GM23338 (cell line): ENCODE results near the gene CXCL8. TPM values are rescaled to one million over a fixed set of nuclear protein-coding genes. Genes with fewer than 3 reads are reported as not detected.

Experiments used
- ATAC-seq: fragments of 200-7000 bp; cut with Tn5 transposase; 3 replicates; pipeline ENCODE4 v1.9.1; 2020
- DNase-seq: peaks from one replicate; pipeline ENCODE4 v3.0.0-alpha.2; 2015; ENCODE audit warnings: low spot score
- H2AFZ ChIP-seq: fragments of 200-600 bp; sonication (generic); 2 replicates; pipeline ENCODE4 v1.8.0; 2016; ENCODE audit warnings: antibody characterized with exemption, mild to moderate bottlenecking, moderate library complexity
- H3F3A ChIP-seq: fragments of 200-600 bp; sonication (generic); replicated peaks from 2 replicates; pipeline ENCODE4 v1.8.0; 2017; ENCODE audit warnings: antibody characterized with exemption, mixed run types, low read depth
- H3K27ac ChIP-seq: fragments of 200-600 bp; sonication (generic); 2 replicates; pipeline ENCODE4 v1.6.1; 2016; ENCODE audit warnings: low read depth
- H3K27me3 ChIP-seq: fragments of 200-600 bp; sonication (generic); 2 replicates; pipeline ENCODE4 v1.8.0; 2016; ENCODE audit warnings: mild to moderate bottlenecking, mixed run types, moderate library complexity; ENCODE audit not compliant: insufficient read depth
- H3K36me3 ChIP-seq: fragments of 200-600 bp; sonication (generic); 2 replicates; pipeline ENCODE4 v1.8.0; 2016; ENCODE audit warnings: mild to moderate bottlenecking; ENCODE audit not compliant: insufficient read depth
- H3K4me1 ChIP-seq: fragments of 200-600 bp; sonication (generic); 2 replicates; pipeline ENCODE4 v1.8.0; 2016; ENCODE audit warnings: mild to moderate bottlenecking, moderate library complexity; ENCODE audit not compliant: insufficient read depth
- H3K4me2 ChIP-seq: fragments of 200-600 bp; sonication (generic); 2 replicates; pipeline ENCODE4 v1.7.1; 2017; ENCODE audit warnings: mixed run types
- H3K4me3 ChIP-seq: fragments of 200-600 bp; sonication (generic); 2 replicates; pipeline ENCODE4 v1.6.1; 2016; ENCODE audit warnings: mixed run types
- H3K79me2 ChIP-seq: fragments of 200-600 bp; sonication (generic); replicated peaks from 2 replicates; pipeline ENCODE4 v1.8.0; 2017; ENCODE audit warnings: mild to moderate bottlenecking; ENCODE audit not compliant: insufficient read depth
- H3K9me2 ChIP-seq: fragments of 200-600 bp; sonication (generic); 2 replicates; pipeline ENCODE4 v1.8.0; 2017; ENCODE audit not compliant: insufficient read depth
- H4K20me1 ChIP-seq: fragments of 200-600 bp; sonication (generic); replicated peaks from 2 replicates; pipeline ENCODE4 v1.8.0; 2017; ENCODE audit warnings: mild to moderate bottlenecking; ENCODE audit not compliant: insufficient read depth
- H3K27ac Mint-ChIP-seq: 2 replicates; pipeline ENCODE4 v1.8.0; 2020; ENCODE audit warnings: inconsistent platforms, mild to moderate bottlenecking, moderate library complexity, mixed read lengths
- H3K27me3 Mint-ChIP-seq: 3 replicates; pipeline ENCODE4 v1.8.0; 2022; ENCODE audit warnings: low read depth, mild to moderate bottlenecking, moderate library complexity, mixed read lengths, inconsistent platforms; ENCODE audit not compliant: insufficient read depth, poor library complexity
- H3K36me3 Mint-ChIP-seq: 3 replicates; pipeline ENCODE4 v1.8.0; 2021; ENCODE audit warnings: low read depth, mild to moderate bottlenecking, inconsistent platforms, moderate library complexity, mixed read lengths
- H3K4me1 Mint-ChIP-seq: 3 replicates; pipeline ENCODE4 v1.8.0; 2020; ENCODE audit warnings: mild to moderate bottlenecking, inconsistent platforms, mixed read lengths
- H3K4me3 Mint-ChIP-seq: 3 replicates; pipeline ENCODE4 v1.8.0; 2021; ENCODE audit warnings: moderate library complexity, mild to moderate bottlenecking, inconsistent platforms, mixed read lengths
- H3K9me3 Mint-ChIP-seq: 3 replicates; pipeline ENCODE4 v1.8.0; 2020; ENCODE audit warnings: moderate library complexity, mild to moderate bottlenecking, inconsistent platforms, mixed read lengths
- CREB1 ChIP-seq: fragments of 250-450 bp; sonication (Bioruptor Pico); IDR thresholded peaks from 2 replicates; pipeline ENCODE4 v1.5.0; 2020; ENCODE audit warnings: low read depth, mild to moderate bottlenecking, moderate library complexity
- EZH2phosphoT487 ChIP-seq: fragments of 200-600 bp; sonication (generic); IDR thresholded peaks from one replicate; pipeline ENCODE4 v1.8.1; 2018; ENCODE audit warnings: antibody characterized with exemption; ENCODE audit not compliant: unreplicated experiment
- JUNB ChIP-seq: IDR thresholded peaks from one replicate; pipeline ENCODE4 v1.6.1; 2016; ENCODE audit warnings: antibody characterized with exemption; ENCODE audit not compliant: unreplicated experiment
- STAT1 ChIP-seq: IDR thresholded peaks from one replicate; pipeline ENCODE4 v1.6.1; 2016; ENCODE audit warnings: antibody characterized with exemption; ENCODE audit not compliant: unreplicated experiment
- polyA plus RNA-seq: library from polyadenylated mRNA; unstranded; fragments of >200 nt; fragmentation: Nextera tagmentation; extraction: Ambion mirVana; gene quantifications from 2 replicates; pipeline ENCODE4 v1.2.1, GENCODE V29; 2016
- total RNA-seq: library from RNA; depleted of rRNA; stranded (reverse); fragments of >200 nt; shearing (Covaris generic); gene quantifications from 2 replicates; pipeline ENCODE4 v1.2.3, GENCODE V29; 2014
- TF ChIP-seq, protein P1 (sequence below): fragments of 250-450 bp; sonication (Bioruptor Pico); IDR thresholded peaks from 2 replicates; pipeline ENCODE4 v1.5.0; 2020; ENCODE audit warnings: mild to moderate bottlenecking, moderate library complexity
- TF ChIP-seq, protein P2 (sequence below): IDR thresholded peaks from 2 replicates; pipeline ENCODE4 v1.6.1; 2016; ENCODE audit warnings: antibody characterized with exemption

CXCL8 gene
- total and polyA plus RNA-seq, 2 experiments from 2014 or later, result 0.11 TPM; not detected in 1

DNA sequence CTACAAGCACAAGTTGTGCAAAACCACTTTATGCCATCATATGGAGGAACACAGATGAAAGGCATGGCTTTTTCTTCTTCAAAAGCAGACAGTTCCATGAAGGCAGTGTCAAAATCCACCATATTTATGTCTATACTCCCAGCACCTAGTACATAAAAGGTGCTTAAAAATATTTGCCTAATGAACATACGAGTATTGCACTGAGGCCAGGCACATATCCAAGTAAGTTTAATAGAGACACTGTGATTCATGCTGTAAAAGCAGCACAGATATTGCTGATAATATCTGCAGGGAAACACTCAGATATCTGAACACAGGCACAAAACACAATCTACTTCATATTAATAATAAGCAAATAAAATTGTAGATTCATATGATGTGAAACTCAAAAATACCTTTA lies 48.1 kb upstream of the CXCL8 start:
- Histone ChIP-seq H3K4me1 (no peaks in the 10 kb centered on the region), H3F3A (no peaks in the 10 kb centered on the region), H3K27ac (no peak overlapping the region), H3K79me2 (no peaks in the 10 kb centered on the region), H3K4me3 (no peak overlapping the region), H4K20me1 (no peaks in the 10 kb centered on the region), H3K4me2 (no peak overlapping the region), H3K9me2 (peaks cover 8% of the 10 kb centered on the region; the same call in 1 of the 2 replicates), H3K36me3 (no peaks in the 10 kb centered on the region), H3K27me3 (no peaks in the 10 kb centered on the region), H2AFZ (no peak overlapping the region)
- Mint-ChIP-seq H3K27ac (no peak overlapping the region), H3K4me1 (no peaks in the 10 kb centered on the region), H3K36me3 (no peaks in the 10 kb centered on the region), H3K27me3 (no peaks in the 10 kb centered on the region), H3K9me3 (no peaks in the 10 kb centered on the region; the same call in 2 of the 3 replicates), H3K4me3 (no peak overlapping the region)
- ATAC-seq, result no peak
- DNase-seq, result no peak
- TF ChIP-seq, protein P1, sequence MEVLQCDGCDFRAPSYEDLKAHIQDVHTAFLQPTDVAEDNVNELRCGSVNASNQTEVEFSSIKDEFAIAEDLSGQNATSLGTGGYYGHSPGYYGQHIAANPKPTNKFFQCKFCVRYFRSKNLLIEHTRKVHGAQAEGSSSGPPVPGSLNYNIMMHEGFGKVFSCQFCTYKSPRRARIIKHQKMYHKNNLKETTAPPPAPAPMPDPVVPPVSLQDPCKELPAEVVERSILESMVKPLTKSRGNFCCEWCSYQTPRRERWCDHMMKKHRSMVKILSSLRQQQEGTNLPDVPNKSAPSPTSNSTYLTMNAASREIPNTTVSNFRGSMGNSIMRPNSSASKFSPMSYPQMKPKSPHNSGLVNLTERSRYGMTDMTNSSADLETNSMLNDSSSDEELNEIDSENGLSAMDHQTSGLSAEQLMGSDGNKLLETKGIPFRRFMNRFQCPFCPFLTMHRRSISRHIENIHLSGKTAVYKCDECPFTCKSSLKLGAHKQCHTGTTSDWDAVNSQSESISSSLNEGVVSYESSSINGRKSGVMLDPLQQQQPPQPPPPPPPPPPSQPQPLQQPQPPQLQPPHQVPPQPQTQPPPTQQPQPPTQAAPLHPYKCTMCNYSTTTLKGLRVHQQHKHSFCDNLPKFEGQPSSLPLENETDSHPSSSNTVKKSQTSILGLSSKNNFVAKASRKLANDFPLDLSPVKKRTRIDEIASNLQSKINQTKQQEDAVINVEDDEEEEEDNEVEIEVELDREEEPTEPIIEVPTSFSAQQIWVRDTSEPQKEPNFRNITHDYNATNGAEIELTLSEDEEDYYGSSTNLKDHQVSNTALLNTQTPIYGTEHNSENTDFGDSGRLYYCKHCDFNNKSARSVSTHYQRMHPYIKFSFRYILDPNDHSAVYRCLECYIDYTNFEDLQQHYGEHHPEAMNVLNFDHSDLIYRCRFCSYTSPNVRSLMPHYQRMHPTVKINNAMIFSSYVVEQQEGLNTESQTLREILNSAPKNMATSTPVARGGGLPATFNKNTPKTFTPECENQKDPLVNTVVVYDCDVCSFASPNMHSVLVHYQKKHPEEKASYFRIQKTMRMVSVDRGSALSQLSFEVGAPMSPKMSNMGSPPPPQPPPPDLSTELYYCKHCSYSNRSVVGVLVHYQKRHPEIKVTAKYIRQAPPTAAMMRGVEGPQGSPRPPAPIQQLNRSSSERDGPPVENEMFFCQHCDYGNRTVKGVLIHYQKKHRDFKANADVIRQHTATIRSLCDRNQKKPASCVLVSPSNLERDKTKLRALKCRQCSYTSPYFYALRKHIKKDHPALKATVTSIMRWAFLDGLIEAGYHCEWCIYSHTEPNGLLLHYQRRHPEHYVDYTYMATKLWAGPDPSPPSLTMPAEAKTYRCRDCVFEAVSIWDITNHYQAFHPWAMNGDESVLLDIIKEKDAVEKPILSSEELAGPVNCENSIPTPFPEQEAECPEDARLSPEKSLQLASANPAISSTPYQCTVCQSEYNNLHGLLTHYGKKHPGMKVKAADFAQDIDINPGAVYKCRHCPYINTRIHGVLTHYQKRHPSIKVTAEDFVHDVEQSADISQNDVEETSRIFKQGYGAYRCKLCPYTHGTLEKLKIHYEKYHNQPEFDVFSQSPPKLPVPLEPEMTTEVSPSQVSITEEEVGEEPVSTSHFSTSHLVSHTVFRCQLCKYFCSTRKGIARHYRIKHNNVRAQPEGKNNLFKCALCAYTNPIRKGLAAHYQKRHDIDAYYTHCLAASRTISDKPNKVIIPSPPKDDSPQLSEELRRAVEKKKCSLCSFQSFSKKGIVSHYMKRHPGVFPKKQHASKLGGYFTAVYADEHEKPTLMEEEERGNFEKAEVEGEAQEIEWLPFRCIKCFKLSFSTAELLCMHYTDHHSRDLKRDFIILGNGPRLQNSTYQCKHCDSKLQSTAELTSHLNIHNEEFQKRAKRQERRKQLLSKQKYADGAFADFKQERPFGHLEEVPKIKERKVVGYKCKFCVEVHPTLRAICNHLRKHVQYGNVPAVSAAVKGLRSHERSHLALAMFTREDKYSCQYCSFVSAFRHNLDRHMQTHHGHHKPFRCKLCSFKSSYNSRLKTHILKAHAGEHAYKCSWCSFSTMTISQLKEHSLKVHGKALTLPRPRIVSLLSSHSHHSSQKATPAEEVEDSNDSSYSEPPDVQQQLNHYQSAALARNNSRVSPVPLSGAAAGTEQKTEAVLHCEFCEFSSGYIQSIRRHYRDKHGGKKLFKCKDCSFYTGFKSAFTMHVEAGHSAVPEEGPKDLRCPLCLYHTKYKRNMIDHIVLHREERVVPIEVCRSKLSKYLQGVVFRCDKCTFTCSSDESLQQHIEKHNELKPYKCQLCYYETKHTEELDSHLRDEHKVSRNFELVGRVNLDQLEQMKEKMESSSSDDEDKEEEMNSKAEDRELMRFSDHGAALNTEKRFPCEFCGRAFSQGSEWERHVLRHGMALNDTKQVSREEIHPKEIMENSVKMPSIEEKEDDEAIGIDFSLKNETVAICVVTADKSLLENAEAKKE, result no peak
- TF ChIP-seq STAT1 (no peak), EZH2phosphoT487 (no peak), JUNB (no peak), CREB1 (CRISPR knock-in tag) (no peak)
- TF ChIP-seq, protein P2, sequence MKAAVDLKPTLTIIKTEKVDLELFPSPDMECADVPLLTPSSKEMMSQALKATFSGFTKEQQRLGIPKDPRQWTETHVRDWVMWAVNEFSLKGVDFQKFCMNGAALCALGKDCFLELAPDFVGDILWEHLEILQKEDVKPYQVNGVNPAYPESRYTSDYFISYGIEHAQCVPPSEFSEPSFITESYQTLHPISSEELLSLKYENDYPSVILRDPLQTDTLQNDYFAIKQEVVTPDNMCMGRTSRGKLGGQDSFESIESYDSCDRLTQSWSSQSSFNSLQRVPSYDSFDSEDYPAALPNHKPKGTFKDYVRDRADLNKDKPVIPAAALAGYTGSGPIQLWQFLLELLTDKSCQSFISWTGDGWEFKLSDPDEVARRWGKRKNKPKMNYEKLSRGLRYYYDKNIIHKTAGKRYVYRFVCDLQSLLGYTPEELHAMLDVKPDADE, result no peak
